Trophoblast cell (in vitro differentiated cells and primary cell): ENCODE results near the gene EVC.
"Not testable (repeated sequence)": the region's sequence is repeated elsewhere in the genome, so short reads cannot be mapped to it uniquely, and the experiment has no call there.

ENCODE experiments used
- DNase-seq, 2 donors: peaks; one replicate each; pipeline ENCODE4 v3.0.0-alpha.2; 2016
- H2AFZ ChIP-seq: 2 replicates; pipeline ENCODE4 v1.6.1; 2013; ENCODE audit warnings: low read length, moderate library complexity, mild to moderate bottlenecking; ENCODE audit not compliant: insufficient read depth, poor library complexity
- H2AK5ac ChIP-seq: 2 replicates; pipeline ENCODE4 v1.6.1; 2013; ENCODE audit warnings: mild to moderate bottlenecking, low read length
- H2BK120ac ChIP-seq: 2 replicates; pipeline ENCODE4 v1.6.1; 2013; ENCODE audit warnings: low read length, mild to moderate bottlenecking, moderate library complexity; ENCODE audit not compliant: insufficient read depth, poor library complexity
- H2BK12ac ChIP-seq: 2 replicates; pipeline ENCODE4 v1.6.1; 2013; ENCODE audit warnings: mild to moderate bottlenecking, low read length, moderate library complexity
- H2BK5ac ChIP-seq: 2 replicates; pipeline ENCODE4 v1.6.1; 2013; ENCODE audit warnings: low read length, low read depth, moderate library complexity, mild to moderate bottlenecking; ENCODE audit not compliant: poor library complexity
- H3K14ac ChIP-seq: 2 replicates; pipeline ENCODE4 v1.6.1; 2013; ENCODE audit warnings: mild to moderate bottlenecking, low read length
- H3K18ac ChIP-seq: 2 replicates; pipeline ENCODE4 v1.6.1; 2013; ENCODE audit warnings: mild to moderate bottlenecking, low read length
- H3K23ac ChIP-seq: 2 replicates; pipeline ENCODE4 v1.6.1; 2013; ENCODE audit warnings: low read length
- H3K27ac ChIP-seq: 2 replicates; pipeline ENCODE4 v1.5.1; 2013; ENCODE audit warnings: low read depth, mild to moderate bottlenecking, inconsistent platforms, low read length, moderate library complexity
- H3K27me3 ChIP-seq: 2 replicates; pipeline ENCODE4 v1.6.1; 2013; ENCODE audit warnings: inconsistent platforms, mild to moderate bottlenecking, low read length, moderate library complexity; ENCODE audit not compliant: insufficient read depth
- H3K36me3 ChIP-seq, 2 experiments: 1 replicate in 1 of 2; 2 replicates in 1 of 2; pipeline ENCODE4 v1.6.1; 2013; ENCODE audit warnings: low read length in 2 of 2, mild to moderate bottlenecking in 2 of 2, moderate library complexity in 1 of 2; ENCODE audit not compliant: insufficient read depth in 2 of 2, control insufficient read depth in 1 of 2
- H3K4ac ChIP-seq: 2 replicates; pipeline ENCODE4 v1.6.1; 2013; ENCODE audit warnings: low read depth, mild to moderate bottlenecking, low read length, moderate library complexity
- H3K4me1 ChIP-seq, 2 experiments: 1 replicate in 1 of 2; 2 replicates in 1 of 2; pipeline ENCODE4 v1.6.1; 2013; ENCODE audit warnings: low read length in 2 of 2, mild to moderate bottlenecking in 2 of 2, moderate library complexity in 1 of 2; ENCODE audit not compliant: insufficient read depth in 2 of 2, control insufficient read depth in 1 of 2
- H3K4me2 ChIP-seq: 2 replicates; pipeline ENCODE4 v1.6.1; 2013; ENCODE audit warnings: inconsistent platforms, mild to moderate bottlenecking, low read length, moderate library complexity
- H3K4me3 ChIP-seq: 2 replicates; pipeline ENCODE4 v1.5.1; 2013; ENCODE audit warnings: mild to moderate bottlenecking, low read depth, low read length, inconsistent platforms
- H3K79me1 ChIP-seq: one replicate; pipeline ENCODE4 v1.6.1; 2013; ENCODE audit warnings: low read length
- H3K79me2 ChIP-seq: 2 replicates; pipeline ENCODE4 v1.6.1; 2013; ENCODE audit warnings: low read length, mild to moderate bottlenecking; ENCODE audit not compliant: control insufficient read depth, insufficient read depth, poor library complexity
- H3K9ac ChIP-seq: 2 replicates; pipeline ENCODE4 v1.6.1; 2013; ENCODE audit warnings: mild to moderate bottlenecking, low read length
- H3K9me3 ChIP-seq: 2 replicates; pipeline ENCODE4 v1.6.1; 2013; ENCODE audit warnings: low read depth, mild to moderate bottlenecking, control low read depth, inconsistent platforms, low read length; ENCODE audit not compliant: insufficient read depth
- H4K12ac ChIP-seq: 2 replicates; pipeline ENCODE4 v1.6.1; 2013; ENCODE audit warnings: low read depth, mild to moderate bottlenecking, low read length, moderate library complexity
- H4K8ac ChIP-seq: 2 replicates; pipeline ENCODE4 v1.6.1; 2013; ENCODE audit warnings: low read depth, mild to moderate bottlenecking, low read length, moderate library complexity
- H4K91ac ChIP-seq: one replicate; pipeline ENCODE4 v1.6.1; 2013; ENCODE audit warnings: low read depth, mild to moderate bottlenecking, low read length, moderate library complexity
- WGBS: extraction: QIAGEN DNeasy Blood & Tissue Kit; methylation state at CpG from one replicate; pipeline ENCODE4 v1.1.7; 2013; ENCODE audit warnings: missing lambda C conversion rate; ENCODE audit not compliant: insufficient read length, insufficient coverage; ENCODE audit errors: extremely low coverage; 5-methylcytosine and 5-hydroxymethylcytosine counted together

EVC gene

DNA sequence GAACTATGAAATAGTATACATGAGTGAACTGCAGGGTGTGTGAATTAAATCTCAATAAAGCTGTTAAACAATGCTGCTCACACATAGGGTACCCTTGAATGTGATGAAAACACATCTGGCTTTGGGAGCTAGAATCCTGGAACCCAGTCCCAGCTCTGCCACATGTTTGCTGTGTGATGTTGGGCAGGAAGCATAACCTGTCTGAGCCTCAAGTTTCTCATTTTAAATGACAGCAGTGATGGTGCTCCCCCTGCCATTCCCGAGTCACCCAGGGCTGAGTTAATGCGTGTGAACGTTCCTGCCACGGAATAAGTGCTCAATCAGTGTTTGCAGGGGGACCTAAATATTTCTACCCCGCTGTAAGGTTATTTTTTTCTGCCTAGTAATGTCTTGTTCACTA lies 10.9 kb downstream of the EVC start:
- no peak overlapping the region for H4K8ac ChIP-seq
- no peak overlapping the region for H2BK12ac ChIP-seq
- no peaks in the 10 kb centered on the region for H3K4me1 ChIP-seq
- no peak for DNase-seq
- H2AK5ac ChIP-seq, result no peak overlapping the region
- peaks cover 7 to 13% of the 10 kb centered on the region in 2 experiments for H3K36me3 ChIP-seq
- no peaks in the 10 kb centered on the region for H3K27me3 ChIP-seq
- H3K4ac ChIP-seq, result no peak overlapping the region
- H3K27ac ChIP-seq, result no peak overlapping the region
- H3K9ac ChIP-seq, result no peak overlapping the region
- H3K23ac ChIP-seq, result no peak overlapping the region
- H3K18ac ChIP-seq, result no peak overlapping the region
- no peak overlapping the region for H2BK5ac ChIP-seq
- no peak overlapping the region for H4K12ac ChIP-seq
- WGBS, result no CpG with 5 or more reads among the region's 5 CpGs
- no peaks in the 10 kb centered on the region for H3K79me1 ChIP-seq
- H3K9me3 ChIP-seq, result no peaks in the 10 kb centered on the region
- H3K79me2 ChIP-seq, result no peaks in the 10 kb centered on the region
- H3K4me3 ChIP-seq, result no peak overlapping the region
- H2AFZ ChIP-seq, result no peak overlapping the region
- no peak overlapping the region for H2BK120ac ChIP-seq
- no peak overlapping the region for H3K14ac ChIP-seq
- no peak overlapping the region for H4K91ac ChIP-seq
- H3K4me2 ChIP-seq, result no peak overlapping the region

- Histone ChIP-seq H2AK5ac (no peak overlapping the region), H3K18ac (no peak overlapping the region), H3K27me3 (no peaks in the 10 kb centered on the region), H4K8ac (no peak overlapping the region), H3K27ac (no peak overlapping the region), H3K79me1 (no peaks in the 10 kb centered on the region), H3K14ac (no peak overlapping the region), H3K36me3 (peaks cover 7 to 13% of the 10 kb centered on the region in 2 experiments), H3K23ac (no peak overlapping the region), H3K4me1 (no peaks in the 10 kb centered on the region), H3K9ac (no peak overlapping the region), H2BK120ac (no peak overlapping the region), H3K4ac (no peak overlapping the region), H4K91ac (no peak overlapping the region), H3K9me3 (no peaks in the 10 kb centered on the region), H2BK5ac (no peak overlapping the region), H2AFZ (no peak overlapping the region), H4K12ac (no peak overlapping the region), H3K4me3 (no peak overlapping the region), H3K4me2 (no peak overlapping the region), H2BK12ac (no peak overlapping the region), H3K79me2 (no peaks in the 10 kb centered on the region)
- DNase-seq, result no peak
- no CpG with 5 or more reads among the region's 4 CpGs for WGBS
Observed at GRCh38 chr4:5722328-5722727, 11.3 kb downstream of the EVC start.

- no peaks in the 10 kb centered on the region for H3K79me2 ChIP-seq
- H3K27me3 ChIP-seq, result no peaks in the 10 kb centered on the region
- no peak overlapping the region for H3K14ac ChIP-seq
- H2AFZ ChIP-seq, result no peak overlapping the region
- H3K36me3 ChIP-seq, result peaks cover 5 to 16% of the 10 kb centered on the region in 2 experiments
- H3K27ac ChIP-seq, result no peak overlapping the region
- no peak overlapping the region for H3K4me2 ChIP-seq
- no peak overlapping the region for H3K4me3 ChIP-seq
- no peaks in the 10 kb centered on the region for H3K9me3 ChIP-seq
- H2BK5ac ChIP-seq, result no peak overlapping the region
- H3K23ac ChIP-seq, result no peak overlapping the region
- H3K18ac ChIP-seq, result no peak overlapping the region
- DNase-seq, result no peak
- H4K91ac ChIP-seq, result no peak overlapping the region
- H3K79me1 ChIP-seq, result no peaks in the 10 kb centered on the region
- WGBS, result no CpG with 5 or more reads among the region's 7 CpGs
- H2BK12ac ChIP-seq, result no peak overlapping the region
- H3K4me1 ChIP-seq, result no peaks in the 10 kb centered on the region
- H4K8ac ChIP-seq, result no peak overlapping the region
- no peak overlapping the region for H3K4ac ChIP-seq
- H2AK5ac ChIP-seq, result no peak overlapping the region
- H2BK120ac ChIP-seq, result no peak overlapping the region
- no peak overlapping the region for H4K12ac ChIP-seq
- H3K9ac ChIP-seq, result no peak overlapping the region
Observed at GRCh38 chr4:5724377-5724776, 13.4 kb downstream of the EVC start.

- not testable (repeated sequence) for H3K14ac ChIP-seq, H4K12ac ChIP-seq, H3K18ac ChIP-seq, H4K91ac ChIP-seq, H3K79me2 ChIP-seq, H3K27me3 ChIP-seq, H2BK5ac ChIP-seq, H3K4me3 ChIP-seq, H2BK120ac ChIP-seq, DNase-seq, H3K9ac ChIP-seq, H3K79me1 ChIP-seq, H3K4me2 ChIP-seq, H2AK5ac ChIP-seq, H2BK12ac ChIP-seq, H3K4me1 ChIP-seq, H3K23ac ChIP-seq, H2AFZ ChIP-seq, H3K27ac ChIP-seq, H4K8ac ChIP-seq, H3K9me3 ChIP-seq, H3K4ac ChIP-seq
- peaks cover 24 to 35% of the 10 kb centered on the region in 2 experiments for H3K36me3 ChIP-seq
- WGBS, result no CpG with 5 or more reads among the region's 2 CpGs
Observed at GRCh38 chr4:5728412-5728811, 17.4 kb downstream of the EVC start.
